Neuronal stem cell (in vitro differentiated cells): Measurements from ENCODE around the gene TUB.

Experiments
- DNase-seq: peaks from one replicate; pipeline ENCODE4 v3.0.0-alpha.2; 2013; ENCODE audit warnings: low spot score
- H2AFZ ChIP-seq: one replicate; pipeline ENCODE4 v1.6.1; 2013; ENCODE audit warnings: mild to moderate bottlenecking, low read length, inconsistent platforms
- H2AK5ac ChIP-seq: 2 replicates; pipeline ENCODE4 v1.6.1; 2013; ENCODE audit warnings: low read depth, mild to moderate bottlenecking, inconsistent platforms, low read length, moderate library complexity, mixed read lengths
- H2BK120ac ChIP-seq: 2 replicates; pipeline ENCODE4 v1.6.1; 2013; ENCODE audit warnings: low read depth, mild to moderate bottlenecking, inconsistent platforms, low read length, moderate library complexity, mixed read lengths
- H2BK12ac ChIP-seq: one replicate; pipeline ENCODE4 v1.6.1; 2013; ENCODE audit warnings: low read length, inconsistent platforms
- H2BK15ac ChIP-seq: 2 replicates; pipeline ENCODE4 v1.6.1; 2013; ENCODE audit warnings: mild to moderate bottlenecking, low read length, inconsistent platforms, mixed read lengths
- H2BK5ac ChIP-seq: one replicate; pipeline ENCODE4 v1.6.1; 2013; ENCODE audit warnings: inconsistent platforms, mild to moderate bottlenecking, low read length, moderate library complexity
- H3K14ac ChIP-seq: one replicate; pipeline ENCODE4 v1.6.1; 2013; ENCODE audit warnings: low read length, inconsistent platforms
- H3K18ac ChIP-seq: 2 replicates; pipeline ENCODE4 v1.6.1; 2013; ENCODE audit warnings: low read length, inconsistent platforms
- H3K23ac ChIP-seq: 2 replicates; pipeline ENCODE4 v1.6.1; 2013; ENCODE audit warnings: low read depth, mild to moderate bottlenecking, mixed read lengths, low read length, inconsistent platforms; ENCODE audit not compliant: poor library complexity
- H3K27ac ChIP-seq: replicated peaks from 3 replicates; pipeline ENCODE4 v1.5.1; 2013; ENCODE audit warnings: low read length, inconsistent platforms
- H3K27me3 ChIP-seq, 3 experiments: 2 replicates each; pipeline ENCODE4 v1.6.1; 2013; ENCODE audit warnings: low read length in 3 of 3, mild to moderate bottlenecking in 2 of 3, inconsistent platforms in 1 of 3, low read depth in 1 of 3, mixed read lengths in 1 of 3, moderate library complexity in 1 of 3; ENCODE audit not compliant: control insufficient read depth in 3 of 3, insufficient read depth in 3 of 3
- H3K36me3 ChIP-seq, 2 donors: replicated peaks in 1 of 2; 2 replicates each; pipeline ENCODE4 v1.6.1; 2013; ENCODE audit warnings: low read length in 2 of 2; ENCODE audit not compliant: control insufficient read depth in 2 of 2, insufficient read depth in 2 of 2
- H3K4ac ChIP-seq: 2 replicates; pipeline ENCODE4 v1.6.1; 2013; ENCODE audit warnings: inconsistent platforms, mild to moderate bottlenecking, low read length, moderate library complexity
- H3K4me1 ChIP-seq, 2 donors: 1 replicate in 1 of 2; 2 replicates in 1 of 2; pipeline ENCODE4 v1.6.1; 2013; ENCODE audit warnings: low read length in 2 of 2, low read depth in 1 of 2; ENCODE audit not compliant: control insufficient read depth in 2 of 2, insufficient read depth in 1 of 2
- H3K4me2 ChIP-seq: one replicate; pipeline ENCODE4 v1.6.1; 2013; ENCODE audit warnings: mild to moderate bottlenecking, low read length, inconsistent platforms; ENCODE audit not compliant: insufficient read depth, poor library complexity, severe bottlenecking
- H3K4me3 ChIP-seq, 2 donors: 2 replicates each; pipeline ENCODE4 v1.5.1; 2013; ENCODE audit warnings: low read length in 2 of 2, mild to moderate bottlenecking in 2 of 2, inconsistent platforms in 1 of 2, moderate library complexity in 1 of 2
- H3K79me1 ChIP-seq: one replicate; pipeline ENCODE4 v1.6.1; 2013; ENCODE audit warnings: low read depth, mild to moderate bottlenecking, inconsistent platforms, low read length, moderate library complexity
- H3K9ac ChIP-seq: one replicate; pipeline ENCODE4 v1.6.1; 2013; ENCODE audit warnings: mild to moderate bottlenecking, low read depth, low read length, inconsistent platforms; ENCODE audit not compliant: poor library complexity
- H3K9me3 ChIP-seq, 2 donors: replicated peaks in 1 of 2; 2 replicates each; pipeline versions ENCODE3 to v1.6.1; 2013; ENCODE audit warnings: low read length in 2 of 2, mild to moderate bottlenecking in 2 of 2, inconsistent platforms in 1 of 2, low read depth in 1 of 2, mixed read lengths in 1 of 2, moderate library complexity in 1 of 2; ENCODE audit not compliant: control insufficient read depth in 2 of 2, insufficient read depth in 1 of 2
- H4K8ac ChIP-seq: one replicate; pipeline ENCODE4 v1.6.1; 2013; ENCODE audit warnings: low read depth, mild to moderate bottlenecking, inconsistent platforms, low read length, moderate library complexity
- H4K91ac ChIP-seq: one replicate; pipeline ENCODE4 v1.6.1; 2013; ENCODE audit warnings: low read length, low read depth, mild to moderate bottlenecking, inconsistent platforms; ENCODE audit not compliant: poor library complexity
- WGBS, 2 donors: extraction: QIAGEN DNeasy Blood & Tissue Kit; methylation state at CpG; one replicate each; pipeline ENCODE4 v1.1.7; 2013; ENCODE audit warnings: missing lambda C conversion rate in 2 of 2, mixed read lengths in 1 of 2; ENCODE audit not compliant: insufficient read length in 2 of 2, insufficient replicate concordance in 1 of 2; ENCODE audit errors: extremely low coverage in 2 of 2; 5-methylcytosine and 5-hydroxymethylcytosine counted together

Gene TUB

DNA sequence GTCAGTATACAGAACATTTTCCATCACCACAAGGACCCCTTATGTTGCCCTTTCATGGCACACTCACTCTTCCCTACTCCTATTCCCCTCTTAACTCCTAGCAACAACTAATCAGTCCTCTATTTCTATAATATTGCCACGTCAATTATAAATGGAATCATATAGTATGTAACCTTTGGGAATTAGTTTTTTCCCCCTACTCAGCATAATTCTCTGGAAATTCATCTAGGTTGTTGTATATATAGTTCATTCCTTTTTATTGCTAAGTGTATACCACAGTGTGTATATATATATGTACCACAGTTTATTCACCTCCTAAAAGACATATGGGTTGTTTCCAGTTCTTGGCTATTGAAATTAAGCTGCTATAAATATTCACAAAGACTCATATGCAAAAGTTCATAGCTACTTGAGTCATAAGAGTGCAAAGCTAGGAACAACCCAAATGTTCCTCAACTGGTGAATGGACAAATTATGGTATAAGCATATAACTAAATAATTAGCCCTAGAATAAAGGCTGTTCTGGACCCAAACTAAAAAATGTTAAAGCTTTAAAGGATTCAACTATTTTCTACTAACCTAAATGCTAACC, 41.3 kb downstream of the TUB start:
- no peak overlapping the region for H2BK120ac ChIP-seq
- H3K9me3 ChIP-seq = no peaks in the 10 kb centered on the region
- H3K27me3 ChIP-seq = no peaks in the 10 kb centered on the region
- H3K14ac ChIP-seq = no peak overlapping the region
- DNase-seq = no peak
- H3K4me1 ChIP-seq = no peaks in the 10 kb centered on the region
- H2BK15ac ChIP-seq = no peak overlapping the region
- H3K36me3 ChIP-seq = no peaks in the 10 kb centered on the region
- no peak overlapping the region for H4K8ac ChIP-seq
- H2AFZ ChIP-seq = no peak overlapping the region
- no peak overlapping the region for H3K9ac ChIP-seq
- H3K18ac ChIP-seq = no peak overlapping the region
- no peak overlapping the region for H3K4ac ChIP-seq
- H3K27ac ChIP-seq = no peak overlapping the region
- WGBS, 2 donors = no CpG with 5 or more reads among the region's 1 CpG
- no peak overlapping the region for H3K4me2 ChIP-seq
- no peaks in the 10 kb centered on the region for H3K79me1 ChIP-seq
- no peak overlapping the region for H2BK12ac ChIP-seq
- no peak overlapping the region for H3K4me3 ChIP-seq
- no peak overlapping the region for H2BK5ac ChIP-seq
- H2AK5ac ChIP-seq = no peak overlapping the region
- no peak overlapping the region for H4K91ac ChIP-seq
- no peak overlapping the region for H3K23ac ChIP-seq

DNA sequence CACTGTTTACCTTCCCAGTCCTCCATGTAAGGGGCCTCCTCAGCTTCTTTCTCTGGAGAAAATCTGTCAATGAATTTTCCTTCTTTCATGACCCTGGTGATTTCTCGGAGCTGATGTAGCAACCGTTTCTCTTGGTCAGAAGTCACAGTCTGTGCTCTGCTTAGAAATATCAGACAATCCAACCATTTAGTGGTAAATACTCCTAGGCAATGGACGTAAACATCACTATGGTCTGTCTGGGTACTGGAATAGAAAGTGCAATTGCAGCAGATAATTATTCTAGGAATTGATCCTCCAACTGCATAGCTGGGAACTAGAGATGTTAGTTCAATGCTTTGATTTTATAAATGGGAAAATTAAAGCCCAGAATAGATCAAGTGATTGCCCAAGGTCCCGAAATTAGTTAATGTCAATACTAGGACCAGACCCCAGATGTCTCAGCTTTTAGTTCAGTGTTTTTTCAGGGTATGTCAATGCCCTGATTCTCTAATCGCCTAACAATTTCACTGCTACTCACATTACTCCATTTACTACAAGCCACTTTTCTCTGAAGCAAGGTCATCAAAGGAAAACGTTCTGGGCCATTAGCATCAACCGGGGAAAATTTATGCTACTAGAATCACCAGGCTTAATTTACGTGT, 45.8 kb downstream of the TUB start:
- no peak overlapping the region for H3K23ac ChIP-seq
- H3K9me3 ChIP-seq = no peaks in the 10 kb centered on the region
- no peak overlapping the region for H3K4me2 ChIP-seq
- no CpG with 5 or more reads among the region's 8 CpGs for WGBS, 2 donors
- no peak overlapping the region for H3K18ac ChIP-seq
- no peak overlapping the region for H3K14ac ChIP-seq
- H3K4ac ChIP-seq = no peak overlapping the region
- H2BK120ac ChIP-seq = no peak overlapping the region
- no peak overlapping the region for H2AK5ac ChIP-seq
- H3K27ac ChIP-seq = no peak overlapping the region
- no peak overlapping the region for H2BK5ac ChIP-seq
- H2AFZ ChIP-seq = no peak overlapping the region
- no peak overlapping the region for H3K4me3 ChIP-seq
- no peaks in the 10 kb centered on the region for H3K4me1 ChIP-seq
- no peak overlapping the region for H3K9ac ChIP-seq
- no peak overlapping the region for H2BK12ac ChIP-seq
- no peaks in the 10 kb centered on the region for H3K36me3 ChIP-seq
- no peaks in the 10 kb centered on the region for H3K79me1 ChIP-seq
- no peak overlapping the region for H2BK15ac ChIP-seq
- no peak for DNase-seq
- H4K8ac ChIP-seq = no peak overlapping the region
- no peak overlapping the region for H4K91ac ChIP-seq
- no peaks in the 10 kb centered on the region for H3K27me3 ChIP-seq

DNA sequence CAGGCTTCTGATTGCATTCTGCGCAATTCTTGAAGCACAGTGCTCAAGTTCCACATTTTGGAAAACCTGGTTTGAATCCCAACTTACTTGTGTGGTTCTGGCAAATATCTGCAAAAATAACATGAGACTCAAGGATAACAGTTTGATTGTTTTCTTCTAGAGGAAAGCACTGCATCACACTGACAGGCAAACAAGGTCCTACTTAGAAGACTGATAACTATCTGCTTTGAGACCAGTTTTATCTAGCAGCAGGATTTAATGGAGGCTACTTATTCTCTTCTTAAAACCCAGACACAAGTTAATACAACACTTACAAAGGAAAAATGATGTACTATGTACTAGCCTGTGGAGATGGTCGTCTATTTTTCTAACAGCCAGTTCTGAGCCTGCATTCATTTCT, 46.4 kb downstream of the TUB start:
- Histone ChIP-seq H2BK15ac (no peak overlapping the region), H3K27ac (no peak overlapping the region), H2BK5ac (no peak overlapping the region), H2BK12ac (no peak overlapping the region), H3K27me3 (no peaks in the 10 kb centered on the region), H3K36me3 (no peaks in the 10 kb centered on the region), H2BK120ac (no peak overlapping the region), H2AK5ac (no peak overlapping the region), H3K4me2 (no peak overlapping the region), H4K91ac (no peak overlapping the region), H4K8ac (no peak overlapping the region), H3K9me3 (no peaks in the 10 kb centered on the region), H3K18ac (no peak overlapping the region), H3K79me1 (no peaks in the 10 kb centered on the region), H3K14ac (no peak overlapping the region), H2AFZ (no peak overlapping the region), H3K9ac (no peak overlapping the region), H3K23ac (no peak overlapping the region), H3K4ac (no peak overlapping the region), H3K4me3 (no peak overlapping the region), H3K4me1 (no peaks in the 10 kb centered on the region)
- no peak for DNase-seq
- no CpG with 5 or more reads among the region's 2 CpGs for WGBS, 2 donors

DNA sequence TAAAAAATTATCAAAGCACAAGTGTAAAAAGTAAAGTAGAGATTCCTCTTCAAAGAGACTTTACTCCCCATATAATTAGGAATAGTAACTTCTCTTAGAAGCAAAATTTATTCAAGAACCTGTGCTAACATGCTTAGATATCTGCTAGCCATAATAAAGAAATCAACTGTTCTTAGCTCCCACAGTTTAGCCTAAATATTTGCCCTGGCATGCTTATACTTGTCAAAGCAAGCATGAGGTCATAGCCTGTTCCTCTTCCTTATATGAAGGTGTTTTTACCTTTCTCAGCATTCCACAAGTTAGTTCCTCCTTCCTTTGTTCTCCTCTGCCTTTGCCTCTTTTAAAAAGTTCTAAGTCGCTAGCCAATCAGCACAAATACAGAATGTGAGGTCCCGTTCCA, 57.5 kb downstream of the TUB start:
- Histone ChIP-seq H3K79me1 (no peaks in the 10 kb centered on the region), H3K4me2 (no peak overlapping the region), H3K14ac (no peak overlapping the region), H3K27ac (no peak overlapping the region), H4K91ac (no peak overlapping the region), H3K4me3 (no peak overlapping the region), H3K18ac (no peak overlapping the region), H3K9me3 (peaks cover 3 to 7% of the 10 kb centered on the region in 2 donors), H2BK120ac (no peak overlapping the region), H2AK5ac (no peak overlapping the region), H2BK12ac (no peak overlapping the region), H2BK5ac (no peak overlapping the region), H4K8ac (no peak overlapping the region), H3K4ac (no peak overlapping the region), H3K9ac (no peak overlapping the region), H3K27me3 (no peaks in the 10 kb centered on the region), H2BK15ac (no peak overlapping the region), H2AFZ (no peak overlapping the region), H3K4me1 (no peaks in the 10 kb centered on the region), H3K36me3 (peaks cover 4 to 13% of the 10 kb centered on the region in 2 donors), H3K23ac (no peak overlapping the region)
- no CpG with 5 or more reads among the region's 2 CpGs for WGBS, 2 donors
- DNase-seq = no peak
